HG02571 (cell line): Measurements from ENCODE around the gene USP34.
"Not testable (repeated sequence)": the region's sequence is repeated elsewhere in the genome, so short reads cannot be mapped to it uniquely, and the experiment has no call there.

Experiments
- ATAC-seq: cut with Tn5 transposase; IDR thresholded peaks from one replicate; pipeline ENCODE4 v1.9.1; 2021; ENCODE audit warnings: mild to moderate bottlenecking, moderate library complexity; ENCODE audit not compliant: unreplicated experiment

USP34 gene

DNA sequence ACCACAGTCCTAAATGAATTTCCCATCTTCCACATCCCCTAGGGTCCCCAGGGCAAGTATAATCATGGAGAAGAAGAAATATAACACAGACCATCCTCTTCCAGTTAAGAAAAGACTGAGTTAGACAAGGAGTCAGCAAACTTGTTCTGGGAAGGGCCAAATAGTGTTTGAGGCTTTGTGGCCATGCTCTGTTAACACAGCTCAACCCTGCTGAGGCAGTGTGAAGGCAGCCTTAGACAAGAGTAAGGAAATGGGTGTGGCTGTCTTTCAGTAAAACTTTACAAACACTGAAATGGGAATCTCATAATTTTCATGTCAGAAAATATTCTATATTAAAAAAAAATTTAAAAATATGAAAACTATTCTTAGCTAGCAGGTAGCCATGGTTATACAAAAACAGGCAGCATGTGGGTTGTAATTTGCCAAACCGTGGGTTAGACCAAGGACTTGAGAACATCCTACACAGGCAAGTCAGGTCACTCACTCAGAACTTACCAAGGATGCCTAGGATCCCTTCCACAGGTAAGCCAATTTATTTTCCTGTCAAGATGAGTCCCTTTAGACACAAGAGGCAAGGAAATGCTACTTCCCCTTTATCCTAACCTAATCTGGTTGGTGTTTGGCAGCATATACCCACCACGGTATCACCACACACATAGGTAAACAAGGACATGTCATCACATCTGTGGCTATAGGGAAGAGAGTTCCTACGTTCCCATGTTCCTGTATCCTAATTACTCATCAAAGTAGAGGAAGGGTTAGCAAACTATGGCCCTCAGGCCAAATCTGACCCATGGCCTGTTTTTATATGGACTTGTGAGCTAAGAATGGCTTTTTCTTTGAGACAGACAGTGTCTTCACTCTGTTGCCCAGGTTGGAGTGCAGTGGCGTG lies 277.0 kb downstream of the USP34 start:
- no peak for ATAC-seq

DNA sequence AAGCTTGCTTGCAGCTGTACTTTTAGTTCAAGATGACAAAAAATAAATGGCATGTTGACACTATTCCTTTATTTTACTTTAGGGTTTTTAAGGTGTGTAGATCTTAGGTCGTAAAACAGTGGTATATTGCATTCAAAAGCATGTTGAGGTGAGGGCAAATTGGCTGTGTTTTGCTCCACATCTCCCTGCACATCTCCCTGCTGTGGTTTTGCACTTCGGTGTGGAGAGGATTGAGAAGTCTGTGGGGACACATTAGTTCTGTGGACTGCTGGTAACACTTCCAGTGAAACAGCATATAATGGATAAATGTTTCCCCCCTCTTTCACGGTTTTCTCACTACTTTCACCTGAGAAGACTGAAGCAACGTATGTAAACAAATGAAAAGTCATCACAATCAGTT lies 283.8 kb downstream of the USP34 start:
- no peak for ATAC-seq

DNA sequence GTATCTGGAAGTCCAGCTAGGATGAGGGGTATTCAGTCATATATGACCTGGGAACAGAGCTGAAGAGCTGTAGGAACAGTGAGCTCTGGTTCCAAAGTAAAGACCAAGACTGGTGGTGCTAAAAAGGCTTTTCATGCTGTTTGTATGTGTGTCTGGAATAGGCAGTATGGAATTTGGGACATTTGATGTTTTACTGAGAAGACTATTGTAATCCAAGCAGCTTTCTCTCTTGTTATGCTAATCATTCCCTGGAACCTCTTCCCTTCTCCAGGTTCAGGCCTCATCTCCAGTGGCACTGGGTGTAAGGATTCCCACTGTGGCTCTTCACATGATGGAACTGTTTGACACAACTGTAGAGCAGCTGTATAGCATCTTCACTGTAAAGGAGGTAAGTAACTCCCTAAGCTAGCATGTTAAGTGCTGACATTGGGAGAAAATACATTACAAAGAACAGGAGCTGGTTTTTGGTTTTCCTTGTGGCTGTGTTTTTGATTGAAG lies 285.6 kb downstream of the USP34 start:
- ATAC-seq: no peak

DNA sequence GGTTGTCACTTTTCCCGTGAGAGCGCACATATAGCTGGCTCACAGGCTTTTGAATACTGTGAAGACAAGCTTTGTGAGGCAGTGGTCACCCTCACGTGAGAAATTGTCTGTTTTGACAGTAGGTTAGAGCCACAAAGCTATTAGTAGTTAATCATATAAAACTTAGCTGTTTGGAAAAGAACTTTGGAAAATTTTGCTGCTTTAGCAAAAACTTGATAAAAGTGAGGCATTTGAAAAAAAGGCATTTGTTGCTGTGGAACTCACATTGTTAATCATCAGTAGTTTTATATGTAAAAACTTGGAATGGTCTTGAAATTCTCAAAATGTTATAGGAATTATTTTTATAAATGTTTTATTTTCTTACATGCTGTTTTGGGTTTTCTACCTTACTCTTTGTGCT lies 286.6 kb downstream of the USP34 start:
- ATAC-seq: no peak

DNA sequence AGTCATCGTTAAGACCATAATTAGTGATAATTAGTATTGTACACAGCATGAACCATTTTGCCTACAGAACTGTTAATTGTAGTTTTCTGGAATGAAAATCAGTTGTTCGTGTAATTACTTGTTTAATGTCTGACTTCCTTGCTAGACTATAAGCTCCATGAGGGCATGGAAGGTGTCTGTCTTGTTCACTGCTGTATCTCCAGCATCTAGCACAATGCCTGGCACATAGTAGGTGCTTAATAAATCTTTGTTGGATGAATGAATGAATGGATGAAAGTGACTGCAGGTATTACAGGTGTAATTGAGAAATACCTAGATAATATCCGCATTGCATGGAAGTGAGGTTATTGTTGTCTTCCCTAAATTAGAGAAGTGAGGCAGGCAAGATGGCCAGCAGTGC lies 287.1 kb downstream of the USP34 start:
- no peak for ATAC-seq

DNA sequence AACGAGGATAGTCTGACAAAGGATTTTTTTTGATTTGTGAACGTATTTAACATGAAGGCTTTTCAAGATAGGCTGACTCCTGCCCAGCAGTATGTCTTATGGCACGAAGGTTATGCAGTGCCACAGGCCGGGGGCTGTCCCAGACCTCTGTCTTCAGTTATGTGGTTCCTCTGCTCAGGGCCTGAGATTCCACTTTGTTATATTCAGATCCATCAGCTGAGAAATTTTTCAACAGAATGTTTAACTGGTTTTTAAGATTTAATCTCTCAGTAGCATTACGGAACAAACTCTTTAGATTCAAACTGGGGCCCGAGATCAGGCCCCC lies 288.9 kb downstream of the USP34 start:
- ATAC-seq: no peak

DNA sequence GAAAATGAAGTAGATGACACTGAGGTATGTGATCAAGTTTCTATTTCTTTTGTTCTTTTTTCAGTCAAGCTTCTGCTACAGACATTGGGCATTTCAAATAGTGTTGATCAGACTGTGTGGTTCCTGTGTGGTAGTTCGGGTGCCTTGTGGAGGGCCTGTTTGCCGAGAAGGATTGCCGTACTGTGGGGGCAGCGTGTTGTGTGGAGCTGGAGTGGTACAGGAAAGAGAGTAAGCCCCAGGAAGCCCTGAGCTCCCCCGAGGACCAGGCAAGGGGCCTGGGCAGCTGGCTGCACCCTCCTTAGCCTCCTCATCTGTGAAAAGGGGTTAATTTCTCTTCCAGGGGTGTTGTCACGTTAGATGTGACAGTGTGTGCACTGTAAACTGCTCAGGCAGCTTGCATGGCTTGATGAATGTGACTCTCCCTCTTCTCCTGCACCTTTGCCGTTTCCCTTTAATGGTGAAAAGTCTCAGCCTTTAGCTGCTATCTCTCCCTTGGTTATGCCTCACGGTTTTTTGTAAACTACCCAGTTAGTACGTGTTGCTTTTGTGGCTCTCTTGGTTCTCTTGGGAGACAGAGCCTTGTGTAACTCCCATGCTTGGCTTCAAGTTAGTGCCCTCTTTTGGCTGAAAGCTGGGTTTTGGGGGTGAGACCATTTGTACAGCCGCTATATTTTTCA lies 289.4 kb downstream of the USP34 start:
- no peak for ATAC-seq

DNA sequence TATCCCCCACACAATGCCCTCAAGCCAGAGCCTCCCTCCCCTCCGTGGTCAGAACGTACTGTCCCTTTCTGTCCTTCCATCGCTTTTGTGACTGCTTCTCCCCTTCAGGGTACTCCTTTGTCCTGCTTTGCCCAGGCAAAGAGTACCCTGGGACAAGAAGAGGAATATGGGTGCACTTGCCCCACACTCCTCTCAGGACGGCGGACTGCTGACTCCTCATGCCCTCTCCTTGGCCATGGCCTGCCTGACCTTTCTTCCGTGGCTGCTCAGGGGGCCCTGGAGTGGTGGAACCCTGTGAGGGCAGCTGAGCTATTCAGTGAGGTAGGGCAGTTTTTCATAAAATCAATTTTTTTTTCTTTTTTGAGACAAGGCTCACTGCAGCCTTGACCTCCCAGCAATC lies 290.2 kb downstream of the USP34 start:
- no peak for ATAC-seq

DNA sequence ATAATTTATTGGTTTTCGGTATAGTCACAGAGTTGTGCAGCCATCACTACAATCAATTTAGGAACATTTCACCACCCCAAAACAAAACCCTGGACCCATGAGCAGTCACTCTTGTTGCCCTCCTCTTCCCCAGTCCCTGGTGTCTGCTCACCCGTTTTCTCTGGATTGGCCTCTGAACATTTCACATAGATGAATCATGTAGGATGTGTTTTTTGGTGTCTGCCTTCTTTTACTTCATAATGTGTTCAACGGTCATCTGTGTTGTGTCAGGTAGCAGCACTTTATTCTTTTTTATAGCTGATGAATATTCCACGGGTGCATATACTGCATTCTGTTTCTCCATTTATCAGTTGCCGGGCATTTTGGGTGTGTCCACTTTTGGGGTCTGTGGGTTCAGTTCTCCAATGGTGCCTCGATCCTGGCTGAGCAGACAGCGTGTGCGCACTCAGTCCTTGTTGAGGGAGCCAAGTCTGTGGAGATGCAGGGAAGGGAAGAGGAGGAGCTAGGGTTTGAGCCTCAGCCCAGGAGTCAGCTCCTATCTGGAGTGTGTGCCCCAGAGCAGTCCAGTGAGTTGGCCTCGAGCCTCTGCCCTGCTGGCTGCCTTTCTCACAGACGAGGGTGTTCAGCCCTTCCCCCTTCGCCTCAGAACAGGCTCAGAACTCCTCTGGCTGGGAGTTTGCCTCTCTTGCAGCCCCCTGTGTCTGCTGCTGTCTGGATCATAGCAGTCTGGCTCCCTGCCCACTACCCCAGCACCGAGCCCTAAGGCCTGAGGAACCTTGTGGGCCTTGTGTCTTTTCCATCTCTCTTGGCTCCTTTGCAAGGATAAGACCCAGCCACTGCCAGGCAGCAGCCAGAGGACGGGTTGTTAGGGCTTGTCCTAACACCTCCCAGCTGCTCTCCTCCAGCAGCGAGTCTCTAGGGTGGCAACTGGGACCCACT lies 290.9 kb downstream of the USP34 start:
- no peak for ATAC-seq

DNA sequence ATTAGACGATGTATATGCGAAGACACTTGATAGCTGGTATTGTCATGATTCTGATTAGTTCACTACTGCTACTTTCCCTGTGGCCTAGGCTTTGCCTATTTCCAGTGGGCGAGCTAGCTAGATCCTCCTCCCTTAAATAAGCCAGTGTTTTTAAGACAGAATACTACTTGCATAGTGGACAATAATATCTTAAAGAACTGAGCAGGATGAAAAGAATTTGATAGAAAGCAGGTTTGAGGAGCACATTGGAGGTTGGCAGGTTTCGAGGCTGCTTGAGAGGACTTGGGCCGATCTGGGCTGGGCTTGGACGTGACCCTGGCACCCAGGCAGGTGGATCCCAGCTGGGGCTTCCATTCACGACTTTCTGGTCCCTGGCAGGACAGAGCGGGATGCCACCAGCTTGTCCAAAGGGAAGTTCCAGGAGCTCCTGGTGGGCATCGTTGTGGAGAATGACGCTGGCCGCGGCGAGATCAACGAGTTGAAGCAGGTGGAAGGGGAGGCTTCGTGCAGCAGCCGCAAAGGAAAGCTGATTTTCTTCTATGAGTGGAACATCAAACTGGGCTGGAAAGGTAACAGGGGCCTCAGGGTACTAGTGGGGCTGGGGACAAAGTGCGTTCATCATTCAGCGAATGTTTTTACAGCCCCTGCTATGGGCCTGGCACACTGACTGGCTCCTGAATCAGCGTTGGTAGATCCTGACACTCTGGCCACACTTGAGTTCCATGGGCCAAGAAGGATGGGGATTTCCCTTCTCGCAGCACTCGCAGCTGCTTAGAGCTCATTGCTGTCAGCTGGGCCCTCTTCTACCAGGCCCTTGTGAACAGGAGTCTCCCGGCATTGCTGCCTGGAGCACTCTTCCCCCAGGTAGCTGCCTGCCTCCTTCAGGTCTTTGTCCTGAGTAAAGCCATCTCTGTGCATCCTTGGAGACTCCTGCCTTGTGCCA lies 292.0 kb downstream of the USP34 start:
- no peak for ATAC-seq

DNA sequence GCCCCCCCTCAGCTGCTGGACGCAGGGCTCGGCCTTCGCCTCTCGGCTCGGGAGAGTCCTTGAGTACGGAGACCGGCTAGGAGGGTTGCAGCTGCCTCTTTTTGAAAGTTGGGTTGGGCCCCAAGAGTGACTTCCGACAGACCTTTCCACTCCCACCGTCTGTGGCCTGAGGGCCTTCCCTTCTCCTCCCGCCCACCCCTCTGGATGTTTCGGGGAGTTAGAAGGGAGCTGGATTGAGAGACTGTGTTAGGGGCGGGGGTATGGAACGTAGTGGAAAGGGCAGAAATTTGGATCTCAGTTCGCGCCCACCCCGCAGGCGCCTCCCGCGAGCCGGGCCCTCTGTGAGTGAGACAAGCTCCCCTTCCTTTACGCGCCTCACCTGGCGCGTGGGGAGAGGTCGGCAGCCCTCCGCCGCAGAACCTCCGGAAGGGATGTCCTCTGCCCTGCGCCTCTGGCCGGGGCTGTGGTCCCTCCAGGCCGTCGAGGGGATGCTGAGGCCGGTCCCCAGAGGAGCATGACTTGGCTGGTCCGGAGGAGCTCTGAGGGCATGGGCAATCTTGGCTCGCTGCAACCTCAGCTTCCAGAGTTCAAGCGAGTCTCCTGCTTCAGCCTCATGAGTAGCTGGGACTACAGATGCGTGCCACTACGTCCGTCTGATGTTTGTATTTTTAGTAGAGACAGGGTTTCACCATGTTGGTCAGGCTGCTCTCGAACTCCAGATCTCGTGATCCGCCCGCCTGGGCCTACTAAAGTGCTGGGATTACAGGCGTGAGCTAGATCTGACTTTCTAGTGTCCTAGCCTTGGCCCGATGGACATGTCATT lies 292.9 kb downstream of the USP34 start:
- ATAC-seq: peak; percentile 27

DNA sequence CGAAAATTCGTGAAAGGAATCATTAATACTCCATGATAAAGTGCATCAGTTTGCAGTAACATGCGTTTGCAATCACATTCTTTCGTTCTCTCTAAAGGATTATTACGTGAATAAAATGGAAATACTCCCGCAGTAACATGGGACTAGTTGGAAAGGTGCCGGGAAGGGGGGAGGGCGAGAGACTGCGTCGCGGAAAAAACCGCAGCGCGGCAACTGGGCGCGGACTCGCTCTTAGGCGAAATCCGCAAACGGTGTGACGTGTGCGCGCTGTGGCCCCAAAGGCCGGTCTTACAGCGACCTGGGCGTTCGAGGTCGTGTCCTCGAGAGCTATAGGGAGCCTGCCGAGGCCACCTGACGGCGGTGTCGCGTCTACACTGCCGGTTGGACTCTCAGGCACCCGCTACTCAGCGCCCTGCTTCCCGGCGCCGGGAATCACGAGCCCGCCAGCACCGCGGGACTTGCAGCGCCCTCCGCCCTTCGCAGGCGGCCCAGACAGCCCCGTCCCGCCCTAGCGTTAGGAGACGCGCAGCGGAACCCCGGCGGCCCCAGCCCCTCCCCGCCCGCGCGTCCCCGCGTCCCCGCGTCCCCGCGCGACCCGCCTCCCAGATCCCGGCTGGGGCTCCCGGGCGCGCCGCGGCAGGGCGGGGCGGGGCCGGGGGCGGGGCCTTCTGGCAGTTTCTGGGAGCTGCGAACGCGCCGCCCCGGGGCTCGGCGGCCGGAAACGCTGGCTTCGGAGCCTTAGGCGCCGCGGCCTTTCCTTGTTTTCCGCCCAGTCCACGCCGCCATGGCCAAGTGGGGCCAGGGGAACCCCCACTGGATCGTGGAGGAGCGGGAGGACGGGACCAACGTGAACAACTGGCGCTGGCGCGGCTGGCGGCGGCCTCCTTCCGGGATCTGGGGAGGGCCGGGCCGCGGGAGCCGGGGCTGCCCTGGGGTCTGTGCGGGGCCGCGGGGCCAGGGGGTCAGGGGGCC lies 293.8 kb downstream of the USP34 start:
- peak; percentile 73 for ATAC-seq

DNA sequence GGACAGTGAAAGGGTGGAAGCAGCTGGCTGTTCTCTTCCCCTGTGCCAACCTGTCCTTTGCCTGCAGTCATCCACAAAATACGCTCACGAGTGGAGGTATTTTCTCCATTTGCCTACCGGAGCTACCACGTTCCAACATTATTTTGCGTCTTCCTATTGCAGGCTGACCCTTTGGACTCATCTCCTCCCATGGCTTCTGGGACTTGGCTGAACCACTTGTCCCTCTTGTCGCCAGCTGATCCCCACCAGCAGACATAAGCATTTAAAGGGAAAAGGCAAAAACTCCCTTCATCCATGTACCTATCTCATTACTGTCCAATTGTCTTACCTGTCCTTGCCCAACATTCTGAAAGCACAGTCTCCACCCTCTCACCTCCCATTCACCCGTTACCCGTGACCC lies 295.9 kb downstream of the USP34 start:
- no peak for ATAC-seq

DNA sequence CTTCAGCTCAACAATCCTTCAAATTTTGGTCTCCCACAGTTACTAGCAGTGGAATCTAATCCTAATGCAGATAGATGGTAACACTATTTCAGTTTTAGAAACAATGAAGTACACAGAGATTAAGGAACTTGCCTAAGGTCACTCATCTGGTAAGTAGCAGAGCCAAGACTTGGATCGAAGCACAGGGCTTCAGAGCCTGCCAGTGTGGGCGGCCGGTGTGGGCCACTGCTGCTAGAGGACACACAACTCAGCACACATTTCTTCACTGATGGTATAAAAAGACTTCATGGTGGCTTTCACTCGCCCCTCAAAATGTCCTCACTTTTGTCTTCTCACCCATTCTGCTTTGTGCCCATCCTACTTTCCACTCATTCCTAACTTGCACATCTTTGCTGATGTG lies 297.8 kb downstream of the USP34 start:
- no peak for ATAC-seq

DNA sequence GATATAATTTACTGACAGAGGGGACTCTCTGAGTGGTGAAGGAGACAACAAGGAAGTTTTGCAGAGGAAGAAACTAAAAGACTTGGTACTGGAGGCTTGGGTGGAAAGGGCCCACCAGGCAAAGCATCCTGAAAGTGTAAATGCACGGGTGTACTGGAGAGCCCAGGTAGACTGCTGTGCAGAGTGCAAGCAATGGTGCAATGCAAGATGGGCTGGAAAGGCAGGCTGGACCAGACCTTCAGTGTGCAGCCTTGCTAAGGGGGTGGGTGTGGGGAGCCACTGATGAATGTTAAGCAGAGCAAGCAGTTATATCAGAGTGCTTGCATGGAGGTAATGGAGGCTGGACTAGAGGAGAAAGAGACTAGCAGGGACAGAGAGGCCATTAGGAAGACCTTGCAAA lies 298.2 kb downstream of the USP34 start:
- no peak for ATAC-seq

DNA sequence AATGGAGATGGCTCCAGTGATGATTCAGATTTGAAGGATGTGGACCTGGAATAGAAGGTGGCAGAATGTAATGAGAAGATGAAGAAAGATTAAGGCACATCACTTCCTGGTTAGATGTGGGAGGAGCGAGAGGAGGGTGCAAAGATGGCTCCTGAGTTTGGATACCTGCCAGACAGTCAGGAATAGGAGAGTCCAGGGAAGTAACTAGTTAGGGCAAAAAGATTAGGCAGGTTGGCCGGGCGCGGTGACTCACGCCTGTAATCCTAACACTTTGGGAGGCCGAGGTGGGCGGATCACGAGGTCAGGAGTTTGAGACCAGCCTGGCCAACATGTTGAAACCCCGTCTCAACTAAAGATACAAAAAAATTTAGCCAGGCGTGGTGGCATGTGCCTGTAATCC lies 303.3 kb downstream of the USP34 start:
- ATAC-seq: no peak

DNA sequence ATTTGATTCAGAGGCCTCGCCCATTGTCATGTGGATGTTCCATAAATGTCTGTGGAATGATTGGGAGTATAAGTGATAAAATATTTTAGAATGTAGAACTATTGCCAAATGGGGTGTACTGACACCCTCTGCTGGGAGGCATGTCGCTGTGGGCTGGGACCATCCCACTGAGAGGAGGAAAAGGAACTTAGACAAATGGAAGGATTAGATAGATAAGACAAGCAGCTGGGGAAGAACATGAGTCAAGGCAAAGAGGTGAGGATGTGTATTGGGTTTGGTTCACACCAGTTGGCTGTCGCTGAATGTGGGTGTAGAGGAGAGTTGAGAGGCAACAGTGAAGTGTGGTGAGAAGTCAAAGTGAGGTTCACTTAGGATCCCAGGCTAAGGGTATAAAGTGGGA lies 304.9 kb downstream of the USP34 start:
- ATAC-seq: no peak

DNA sequence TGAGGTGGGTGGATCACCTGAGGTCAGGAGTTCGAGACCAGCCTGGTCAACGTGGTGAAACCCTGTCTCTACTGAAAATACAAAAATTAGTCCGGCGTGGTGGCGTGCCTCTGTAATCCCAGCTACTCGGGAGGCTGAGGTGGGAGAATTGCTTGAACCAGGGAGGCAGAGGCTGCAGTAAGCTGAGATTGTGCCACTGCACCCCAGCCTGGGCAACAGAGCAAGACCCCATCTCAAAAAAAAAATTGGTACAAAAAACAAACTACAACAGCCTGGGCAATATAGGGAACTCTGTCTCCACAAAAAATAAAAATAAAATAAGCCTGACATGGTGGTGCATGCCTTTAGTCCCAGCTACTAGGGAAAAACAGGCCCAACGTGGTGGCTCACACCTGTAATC lies 305.8 kb downstream of the USP34 start:
- ATAC-seq: not testable (repeated sequence)
